HG03565 (cell line): ENCODE measurements around the gene PPIE.
"Not testable (repeated sequence)": the region's sequence is repeated elsewhere in the genome, so short reads cannot be mapped to it uniquely, and the experiment has no call there.

ENCODE experiments used
- ATAC-seq: cut with Tn5 transposase; IDR thresholded peaks from one replicate; pipeline ENCODE4 v1.9.1; 2021; ENCODE audit warnings: mild to moderate bottlenecking, moderate library complexity; ENCODE audit not compliant: unreplicated experiment

PPIE gene

DNA sequence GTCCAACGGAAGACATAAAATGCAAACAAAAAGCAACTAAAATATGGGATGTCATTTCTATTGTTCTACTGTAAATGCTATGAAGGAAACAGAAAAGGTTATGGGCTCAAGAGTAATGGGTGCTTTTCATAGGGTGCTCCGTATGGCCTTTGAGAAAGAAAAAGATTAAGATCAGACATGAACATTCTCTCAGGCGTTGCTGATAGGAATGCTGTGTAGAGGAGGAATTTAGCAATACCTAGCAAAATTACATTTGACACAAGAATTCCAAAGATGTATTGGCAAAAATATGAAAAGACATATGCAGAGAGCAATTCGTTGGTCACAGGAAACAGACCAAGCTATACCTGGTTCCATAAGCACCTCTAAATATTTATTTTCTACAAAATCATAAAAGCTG lies 38.2 kb downstream of the PPIE start:
- no peak for ATAC-seq

DNA sequence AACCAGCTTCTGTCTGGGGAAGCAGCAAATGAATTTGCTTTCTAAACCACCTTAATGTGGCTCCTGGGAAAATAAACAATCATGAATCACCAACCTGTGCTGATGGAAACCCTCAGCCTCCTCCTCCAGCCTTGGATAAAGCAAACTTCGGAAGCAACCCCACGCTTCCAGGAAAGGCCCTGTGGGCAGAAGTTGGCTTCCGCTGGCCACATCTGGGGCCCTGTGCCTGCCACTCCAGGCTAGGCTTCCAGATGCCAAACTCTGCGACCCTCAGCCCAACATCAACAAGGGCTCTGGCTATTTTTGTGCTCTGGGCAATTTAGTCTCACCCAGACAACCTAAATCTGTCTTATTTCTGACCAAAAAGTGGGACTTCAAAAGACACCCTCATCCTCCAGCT lies 38.6 kb downstream of the PPIE start:
- no peak for ATAC-seq

DNA sequence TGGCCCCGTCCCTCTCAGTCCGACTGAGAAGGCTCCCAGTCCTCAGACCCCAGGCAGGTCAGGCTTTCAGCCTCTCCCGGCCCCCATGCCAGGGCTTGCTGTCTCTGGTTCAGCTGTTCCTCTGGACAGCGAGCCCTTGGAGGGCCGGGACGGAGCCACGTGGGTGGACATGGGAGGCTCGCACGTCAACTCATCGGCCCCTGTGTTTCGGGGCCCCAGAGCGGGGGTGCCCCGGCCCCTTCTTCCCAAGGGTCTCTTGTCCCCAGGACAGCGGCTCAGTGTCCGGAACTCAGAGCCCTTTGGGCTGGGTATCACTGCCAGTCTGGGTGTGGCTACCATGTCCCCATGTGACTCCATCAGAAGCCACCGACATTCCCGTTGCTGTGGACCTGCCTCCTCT lies 39.2 kb downstream of the PPIE start:
- not testable (repeated sequence) for ATAC-seq

DNA sequence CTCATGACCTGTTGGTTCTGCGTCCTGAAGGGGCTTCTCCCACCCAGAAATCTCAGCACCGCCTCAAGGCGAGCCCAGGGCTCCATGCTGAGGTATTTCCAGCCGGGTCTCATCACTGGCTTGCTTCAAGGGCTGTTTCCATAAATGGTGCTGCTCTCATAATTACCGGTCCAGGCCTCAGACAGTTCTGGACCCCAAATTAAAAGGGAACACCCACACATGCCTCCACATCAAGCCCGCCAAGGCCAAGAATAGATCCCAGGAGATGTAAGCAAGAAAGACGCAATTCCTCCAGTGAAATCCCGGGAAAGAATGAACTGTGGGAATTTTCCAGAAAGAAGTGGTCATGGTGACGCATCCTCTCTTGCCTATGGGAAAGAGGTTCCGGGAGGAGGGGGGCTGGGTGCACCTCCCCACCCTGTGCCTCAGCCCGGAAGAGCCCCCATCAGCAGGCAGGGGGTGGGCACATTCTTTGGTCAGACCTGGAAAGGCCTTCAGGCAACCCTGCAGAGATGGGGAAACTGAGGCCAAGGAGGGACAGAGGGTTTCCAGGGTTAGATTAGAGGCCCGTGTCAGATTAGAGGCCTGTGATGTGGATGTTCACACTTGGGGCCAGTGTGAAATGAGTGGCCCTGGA lies 39.9 kb downstream of the PPIE start:
- ATAC-seq, result not testable (repeated sequence)

DNA sequence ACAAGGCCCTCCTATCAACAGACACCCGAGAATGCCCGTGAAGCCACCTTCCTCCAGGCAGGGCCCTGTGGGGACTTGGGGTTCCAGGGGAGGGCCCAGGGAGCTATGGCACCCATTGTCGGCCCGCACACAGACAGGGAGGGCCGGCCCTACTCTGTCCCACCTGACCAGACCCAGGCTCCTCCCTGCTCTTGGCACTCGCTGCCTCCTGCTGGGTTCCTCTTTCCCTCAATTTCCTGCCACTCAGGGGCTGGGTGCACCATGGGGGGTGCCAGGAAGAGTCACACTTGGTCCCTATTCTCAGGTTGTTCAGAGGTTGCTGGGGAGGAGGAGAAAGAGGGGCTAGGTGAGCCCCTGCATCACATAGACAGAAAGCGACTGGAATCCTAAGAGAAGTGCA lies 40.5 kb downstream of the PPIE start:
- ATAC-seq, result no peak

DNA sequence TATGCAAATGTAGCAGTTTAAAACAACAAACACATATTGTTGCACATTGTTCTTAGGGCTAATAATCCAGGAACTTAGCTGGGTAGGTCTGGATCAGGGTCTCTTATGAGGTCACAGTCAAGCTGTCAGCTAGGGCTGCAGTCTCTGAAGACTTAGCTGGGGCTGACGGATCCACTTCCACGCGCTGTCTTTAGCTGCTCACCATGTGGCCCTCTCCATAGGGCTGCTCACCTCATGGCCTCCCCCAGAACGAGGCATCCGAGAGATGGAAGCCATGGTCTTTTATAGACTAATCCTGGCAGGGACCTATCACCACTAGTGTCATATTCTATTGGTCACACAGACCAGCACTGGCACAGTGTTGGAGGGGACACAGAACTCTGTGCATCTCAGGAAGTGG lies 41.1 kb downstream of the PPIE start:
- ATAC-seq, result no peak

DNA sequence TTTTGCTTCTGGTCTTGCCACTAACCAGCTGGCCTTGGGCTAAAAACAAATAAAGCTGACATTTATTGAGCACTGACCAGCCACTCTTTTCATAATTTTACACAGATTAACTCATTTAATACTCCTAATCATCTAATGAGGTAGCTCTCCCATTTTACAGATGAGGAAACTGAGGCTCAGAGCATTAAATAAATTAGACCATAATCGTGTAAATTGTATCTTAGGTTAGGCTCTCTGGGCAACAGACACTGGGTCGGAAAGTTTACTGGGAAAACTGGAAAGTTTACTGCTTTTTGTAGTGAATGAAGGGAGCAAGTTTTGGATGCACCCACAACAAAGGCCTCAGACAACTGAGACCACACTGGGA lies 42.6 kb downstream of the PPIE start:
- ATAC-seq, result no peak

DNA sequence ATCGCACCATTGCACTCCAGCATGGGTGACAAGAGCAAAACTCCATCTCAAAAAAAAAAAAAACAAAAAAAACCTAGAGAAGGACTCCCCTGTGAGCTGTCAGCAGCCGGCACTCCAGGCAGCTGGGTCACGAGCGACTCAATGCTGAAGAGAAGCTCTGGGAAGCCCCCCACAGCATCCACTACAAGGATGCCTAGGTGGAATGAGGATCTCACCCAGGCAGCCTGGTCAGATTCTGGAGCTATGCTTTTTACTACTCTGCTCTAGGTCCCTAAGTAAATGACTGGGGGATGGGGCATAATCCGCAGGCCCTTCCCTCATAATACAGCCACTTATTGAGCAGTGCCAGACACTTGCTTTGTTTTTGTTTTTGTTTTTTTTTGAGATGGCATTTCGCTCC lies 43.4 kb downstream of the PPIE start:
- ATAC-seq, result no peak

DNA sequence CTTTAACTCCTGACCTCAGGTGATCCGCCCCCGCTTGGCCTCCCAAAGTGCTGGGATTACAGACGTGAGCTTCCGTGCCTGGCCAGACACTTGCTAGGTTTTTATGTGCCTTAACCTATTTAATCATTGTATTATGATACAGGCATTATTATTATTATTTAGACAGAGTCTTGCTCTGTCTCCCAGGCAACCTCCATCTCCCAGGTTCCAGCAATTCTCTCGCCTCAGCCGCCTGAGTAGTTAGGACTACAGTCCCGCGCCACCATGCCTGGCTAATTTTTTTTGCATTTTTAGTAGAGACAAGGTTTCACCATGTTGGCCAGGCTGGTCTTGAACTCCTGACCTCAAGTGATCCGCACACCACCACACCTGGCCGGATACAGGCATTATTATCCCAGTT lies 44.0 kb downstream of the PPIE start:
- not testable (repeated sequence) for ATAC-seq

DNA sequence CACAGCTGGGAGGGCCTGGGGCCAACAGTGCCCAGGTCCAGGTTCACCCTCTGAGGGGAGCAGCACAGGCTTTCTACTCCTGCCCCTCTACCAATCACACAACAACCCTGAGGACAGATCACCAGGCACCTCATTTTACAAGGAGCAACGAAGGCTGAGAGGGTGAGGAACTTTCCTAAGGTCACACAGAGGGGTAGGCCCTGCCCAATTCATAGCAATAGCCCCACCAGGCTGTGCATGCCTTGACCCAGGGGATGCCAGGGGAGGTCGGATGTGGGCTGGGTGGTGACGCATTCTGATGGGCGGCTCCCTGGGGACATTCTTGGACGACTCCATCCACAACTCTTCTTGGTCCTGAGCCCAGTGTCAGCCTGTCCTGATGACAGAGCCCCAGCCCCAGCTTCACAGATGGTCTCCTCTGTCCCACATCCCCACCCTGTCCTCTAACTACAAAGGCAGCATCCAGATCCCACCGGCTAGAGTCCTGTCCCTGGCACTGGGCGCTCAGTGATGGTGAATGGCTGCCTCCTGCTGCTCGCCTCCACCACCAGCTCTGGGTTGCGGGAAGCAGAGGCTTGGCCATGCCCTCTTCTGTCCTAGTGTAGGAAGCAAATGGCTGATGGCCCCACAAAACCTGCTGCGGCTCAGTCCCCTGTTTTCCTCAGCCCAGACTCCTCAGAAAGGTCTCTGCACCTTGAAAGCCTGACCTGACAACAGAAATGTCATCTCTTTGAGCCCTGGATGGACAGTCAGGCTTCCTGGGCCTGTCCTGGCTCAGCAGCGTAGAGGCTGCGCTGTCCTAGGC lies 47.8 kb downstream of the PPIE start:
- not testable (repeated sequence) for ATAC-seq

DNA sequence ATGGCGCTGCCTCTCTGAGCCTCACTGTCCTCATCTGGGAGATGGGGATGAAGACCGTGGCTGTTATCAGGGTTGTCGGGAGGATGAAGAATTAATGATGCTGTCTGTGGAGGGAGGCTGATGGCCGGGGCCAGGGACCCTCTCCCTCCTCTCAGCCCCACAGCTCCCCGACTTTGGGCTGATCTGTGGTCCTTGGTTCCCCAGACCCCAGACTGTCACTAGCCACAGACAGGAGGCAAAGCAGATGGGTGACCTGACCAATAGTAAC lies 48.4 kb downstream of the PPIE start:
- ATAC-seq, result not testable (repeated sequence)

DNA sequence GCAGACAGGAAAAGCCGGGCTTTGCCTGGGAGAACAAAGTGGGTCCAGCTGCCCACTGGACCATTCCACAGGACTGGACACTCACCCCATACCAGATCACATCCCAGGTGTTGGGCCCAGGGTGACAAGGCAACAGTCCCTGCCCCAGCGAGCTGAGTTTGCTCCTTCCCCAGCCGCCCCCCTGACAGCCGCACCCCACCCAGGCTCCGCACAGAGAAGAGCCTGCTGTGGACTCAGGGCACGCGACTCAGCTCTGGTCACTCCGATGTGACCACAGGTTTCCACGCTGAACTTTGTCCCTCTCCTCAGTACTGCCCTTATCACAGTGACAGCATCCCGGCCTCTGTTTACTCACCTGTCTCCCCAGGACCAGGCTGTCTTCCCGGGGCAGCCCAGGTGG lies 48.8 kb downstream of the PPIE start:
- no peak for ATAC-seq

DNA sequence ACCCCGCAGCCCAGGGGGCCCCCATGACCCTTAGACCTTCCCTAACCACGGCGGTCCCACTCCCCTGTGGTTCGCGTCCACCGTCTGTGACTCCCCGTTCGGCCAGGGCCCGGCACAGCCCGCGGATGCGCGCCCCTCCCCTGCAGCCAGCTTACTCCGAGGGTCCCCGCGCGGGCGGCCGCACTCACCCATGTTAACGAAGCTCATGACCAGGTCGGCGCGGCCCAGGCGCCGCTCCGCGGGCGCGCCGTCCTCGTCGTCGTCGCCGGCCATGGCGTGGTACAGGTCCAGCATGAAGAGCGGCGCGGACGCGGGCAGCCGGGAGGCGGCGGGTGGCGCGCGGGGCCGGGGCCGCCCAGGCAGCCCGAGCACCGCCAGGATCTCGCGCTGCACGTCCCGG lies 49.3 kb downstream of the PPIE start:
- not testable (repeated sequence) for ATAC-seq

DNA sequence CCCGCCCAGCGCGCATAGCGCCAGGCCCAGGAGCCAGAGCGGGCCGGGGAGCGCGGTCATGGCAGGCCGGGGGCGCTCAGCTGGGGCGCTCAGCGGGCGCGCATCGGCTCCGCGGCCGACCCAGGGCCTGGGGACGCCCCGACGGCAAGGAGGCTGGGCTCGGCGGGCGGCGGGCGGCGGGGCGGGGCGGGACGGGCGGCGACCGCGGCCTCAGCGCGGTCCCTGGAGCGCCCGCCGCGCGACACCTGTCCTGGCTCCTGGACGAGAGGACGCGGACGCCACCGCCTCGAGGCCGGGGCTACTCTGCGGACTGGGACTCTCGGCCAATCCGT lies 49.7 kb downstream of the PPIE start:
- no peak for ATAC-seq

DNA sequence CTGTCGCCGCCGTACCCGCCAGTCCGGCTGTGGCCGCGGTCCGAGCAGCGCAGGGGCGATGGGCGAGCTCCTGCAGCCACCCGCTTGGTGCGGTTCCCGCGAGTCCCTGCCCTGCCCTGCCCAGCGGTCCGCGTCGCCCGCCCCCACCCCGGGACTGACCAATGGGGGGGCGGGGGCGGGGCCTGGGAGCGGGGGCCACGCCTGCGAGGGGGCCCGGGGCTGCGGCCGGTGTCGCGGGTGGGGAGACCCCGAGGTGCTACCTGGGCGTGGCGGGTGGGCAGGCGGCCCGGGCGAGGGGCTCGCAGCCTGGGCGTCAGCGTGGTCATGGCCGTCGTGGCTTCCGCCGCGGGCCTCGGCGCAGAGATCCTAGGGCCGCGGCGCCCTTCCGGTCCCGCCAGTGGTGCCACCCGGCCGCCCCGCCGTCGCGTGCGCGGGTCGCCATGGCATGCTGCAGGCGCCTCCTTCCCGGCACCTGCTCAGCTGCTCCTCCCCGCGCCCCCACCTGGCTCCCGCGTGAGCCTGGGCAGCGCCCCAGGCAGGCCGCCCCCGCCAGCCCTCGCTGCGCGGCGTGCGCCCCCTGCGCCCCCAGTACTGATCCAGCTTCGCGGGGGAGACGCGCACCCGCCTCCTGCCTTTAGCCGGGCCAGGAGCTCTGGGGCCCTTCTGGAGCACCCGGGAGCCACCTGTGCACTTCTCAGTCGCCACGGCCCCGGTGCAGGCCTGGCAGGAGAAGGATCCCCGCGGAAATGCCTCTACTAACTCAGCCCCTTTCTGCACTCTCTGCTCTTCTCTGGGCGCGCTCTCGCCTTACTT lies 50.3 kb downstream of the PPIE start, which contains the start of gene BMP8B:
TSS of gene BMP8B (minus strand) at position 108 of the 813 bp plus-strand sequence. CDS start 380 bp downstream, outside the sequence.
- no peak for ATAC-seq

DNA sequence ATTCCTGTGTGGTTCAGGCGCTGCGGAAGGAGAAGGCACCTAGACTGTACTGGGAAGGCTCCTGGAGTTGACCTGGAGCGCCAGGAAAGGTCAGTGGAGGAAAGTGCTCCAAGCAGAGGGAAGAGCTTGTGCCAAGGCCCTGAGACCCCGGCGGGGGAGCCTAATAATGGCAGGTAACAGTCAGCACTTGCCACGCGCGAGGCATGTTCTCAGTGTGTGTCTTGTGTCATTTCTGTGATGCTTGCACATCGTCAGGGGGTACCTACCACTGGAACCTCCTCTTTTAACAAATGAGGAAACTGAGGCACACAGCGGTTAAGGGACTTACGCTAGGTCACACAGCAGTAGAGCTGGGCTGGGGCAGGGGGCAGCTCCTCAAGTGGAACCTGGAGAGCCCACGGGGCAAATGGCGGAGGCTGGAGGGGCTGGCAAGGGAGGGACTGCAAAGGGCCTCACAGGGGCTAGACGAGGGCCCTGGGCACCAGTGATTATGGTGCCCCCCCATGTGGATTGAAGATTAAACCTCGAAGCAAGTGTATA lies 51.0 kb downstream of the PPIE start:
- ATAC-seq, result no peak

DNA sequence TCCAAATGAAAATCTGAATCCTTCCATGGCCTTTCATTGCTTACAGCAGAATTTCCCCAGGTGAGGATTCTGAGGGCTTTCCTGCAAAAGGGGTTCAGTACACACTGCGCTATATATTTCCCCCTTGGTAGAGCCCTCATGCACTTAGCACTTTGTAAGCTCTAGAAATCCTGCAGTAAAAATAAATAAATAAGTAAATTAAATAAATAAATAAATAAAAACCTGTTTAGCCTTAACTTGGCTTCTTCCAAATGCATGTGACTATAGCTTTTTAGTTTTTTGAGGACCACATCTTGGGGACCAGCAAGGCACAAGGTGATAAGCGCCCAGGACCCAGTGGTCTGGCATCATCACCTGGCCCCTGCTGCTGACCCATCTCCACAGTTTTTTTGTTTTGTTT lies 53.2 kb downstream of the PPIE start:
- ATAC-seq, result no peak

DNA sequence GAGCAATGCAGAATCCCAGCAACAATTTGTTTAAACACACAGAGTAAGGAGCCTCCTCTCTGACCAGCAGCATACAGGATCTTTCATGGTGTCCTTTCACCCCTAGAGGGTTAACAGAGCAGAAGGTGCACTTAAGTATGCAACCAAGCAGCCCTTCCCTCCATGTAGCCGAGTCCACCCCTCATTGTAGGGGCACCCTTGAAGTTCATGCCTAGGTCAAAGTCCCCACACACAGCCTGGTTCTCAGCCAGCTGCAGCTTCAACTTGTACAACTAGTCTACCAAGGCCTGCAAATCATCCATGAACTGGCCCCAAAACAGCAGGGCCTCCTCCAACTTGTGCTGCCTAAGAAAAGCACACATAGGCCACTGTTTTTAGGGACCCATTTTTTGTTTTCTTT lies 57.0 kb downstream of the PPIE start:
- ATAC-seq, result no peak

DNA sequence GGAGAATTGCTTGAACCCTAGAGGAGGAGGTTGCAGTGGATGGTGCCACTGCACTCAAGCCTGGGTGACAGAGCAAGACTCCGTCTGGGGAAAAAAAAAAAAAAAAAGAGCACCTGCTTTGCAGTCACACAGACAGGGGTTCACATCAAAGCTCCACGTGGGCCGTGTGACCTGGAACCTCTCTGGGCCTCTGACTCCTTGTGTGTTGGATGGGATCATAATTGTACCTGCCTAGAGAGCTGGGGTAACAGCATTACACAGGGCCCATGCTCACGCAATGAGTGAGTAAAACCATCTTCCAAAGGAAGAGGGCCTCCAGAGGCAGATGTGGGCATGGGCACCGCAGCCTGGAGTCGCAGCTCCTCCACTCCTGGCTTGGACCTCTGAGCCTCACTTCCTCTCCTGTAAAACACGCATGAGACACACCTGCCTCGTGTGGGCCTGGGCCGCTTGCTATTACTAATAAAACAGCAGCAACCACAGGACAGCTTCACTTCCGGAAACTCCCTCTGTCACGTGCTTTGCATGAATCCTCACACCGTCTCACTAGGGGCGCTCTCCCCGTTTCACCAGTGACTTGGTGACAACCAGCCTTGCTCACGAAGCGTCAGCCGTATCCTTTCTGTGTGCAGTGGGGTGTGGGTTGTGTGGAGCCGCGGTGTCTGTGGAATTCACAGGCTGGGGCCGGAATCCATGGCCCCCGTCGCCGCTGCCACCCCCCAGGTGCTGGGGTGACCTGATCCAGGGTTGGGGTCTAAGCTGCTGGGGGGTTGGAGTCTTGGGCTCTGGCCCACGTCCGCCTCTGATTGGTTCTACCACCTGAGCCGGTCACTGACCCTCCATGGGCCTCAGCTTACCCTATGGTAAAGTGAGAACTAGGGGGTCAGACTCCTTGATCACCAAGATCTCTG lies 60.4 kb downstream of the PPIE start:
- peak; percentile 87 for ATAC-seq

DNA sequence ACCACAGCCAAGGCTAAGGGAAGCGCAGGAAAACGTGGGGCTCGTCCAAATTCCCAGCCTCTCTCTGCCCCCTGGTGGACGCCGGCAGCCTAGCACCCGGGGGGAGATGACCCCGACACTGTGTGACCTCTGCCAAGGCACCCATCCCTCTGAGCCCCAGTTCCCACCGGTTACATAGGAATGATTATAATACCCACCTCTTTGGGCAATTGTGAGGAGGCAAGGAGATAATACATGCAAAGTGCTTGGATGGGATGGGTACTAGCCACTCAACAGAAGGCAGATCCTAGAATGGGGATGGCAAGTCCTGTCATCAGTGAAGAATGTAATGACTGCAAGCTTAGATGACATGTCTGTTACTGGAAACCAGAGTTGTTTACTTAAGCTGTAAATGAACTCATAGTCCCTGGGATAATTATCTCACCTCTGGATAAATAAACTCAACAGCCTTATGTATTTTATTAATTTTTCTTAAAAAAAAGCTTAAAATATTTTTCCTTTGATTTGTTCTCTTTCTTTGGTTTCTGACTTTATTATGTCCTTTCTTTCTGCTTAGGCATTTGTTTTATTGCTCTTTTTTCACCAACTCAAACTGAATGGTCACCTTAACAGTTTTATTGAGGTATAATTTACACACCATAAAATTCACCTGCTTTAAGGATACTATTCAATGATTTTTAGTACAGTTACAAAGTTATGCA lies 61.2 kb downstream of the PPIE start:
- peak; percentile 54 for ATAC-seq
